ENCODE data around the gene ADD2. TPM values are rescaled to one million over a fixed set of nuclear protein-coding genes. Genes with fewer than 3 reads are reported as not detected.
"Not testable (repeated sequence)": the region's sequence is repeated elsewhere in the genome, so short reads cannot be mapped to it uniquely, and the experiment has no call there.

ADD2 gene
- total RNA-seq, 1 experiment from 2014 or later, result 0.71 TPM

- DNase-seq (ENCODE audit: low spot score), result no peak
Observed at GRCh38 chr2:70753031-70753430, 15.0 kb downstream of the ADD2 start.

GRCh38 chr2:70752396-70752795 lies 15.6 kb downstream of the ADD2 start:
- no peak for DNase-seq (ENCODE audit: low spot score)

GRCh38 chr2:70751881-70752280 lies 16.1 kb downstream of the ADD2 start:
- no peak for DNase-seq (ENCODE audit: low spot score)

- no peak for DNase-seq (ENCODE audit: low spot score)
Observed at GRCh38 chr2:70750320-70750719, 17.7 kb downstream of the ADD2 start.

GRCh38 chr2:70748002-70748784 lies 19.8 kb downstream of the ADD2 start:
- DNase-seq (ENCODE audit: low spot score), result peak; percentile 2

- no peak for DNase-seq (ENCODE audit: low spot score)
Observed at GRCh38 chr2:70747284-70747683, 20.7 kb downstream of the ADD2 start.

GRCh38 chr2:70746094-70746974 lies 21.7 kb downstream of the ADD2 start:
- DNase-seq (ENCODE audit: low spot score), result no peak

- no peak for DNase-seq (ENCODE audit: low spot score)
Observed at GRCh38 chr2:70745276-70745825, 22.6 kb downstream of the ADD2 start.

- no peak for DNase-seq (ENCODE audit: low spot score)
Observed at GRCh38 chr2:70744397-70744796, 23.6 kb downstream of the ADD2 start.

GRCh38 chr2:70743677-70744076 lies 24.3 kb downstream of the ADD2 start:
- no peak for DNase-seq (ENCODE audit: low spot score)

- no peak for DNase-seq (ENCODE audit: low spot score)
Observed at GRCh38 chr2:70743068-70743467, 24.9 kb downstream of the ADD2 start.

- DNase-seq (ENCODE audit: low spot score), result not testable (repeated sequence)
Observed at GRCh38 chr2:70739492-70739891, 28.5 kb downstream of the ADD2 start.

GRCh38 chr2:70738159-70738558 lies 29.8 kb downstream of the ADD2 start:
- no peak for DNase-seq (ENCODE audit: low spot score)

- DNase-seq (ENCODE audit: low spot score), result no peak
Observed at GRCh38 chr2:70735071-70735470, 32.9 kb downstream of the ADD2 start.

GRCh38 chr2:70733646-70734180 lies 34.3 kb downstream of the ADD2 start:
- no peak for DNase-seq (ENCODE audit: low spot score)

GRCh38 chr2:70732766-70733645 lies 35.0 kb downstream of the ADD2 start:
- DNase-seq (ENCODE audit: low spot score), result no peak

- DNase-seq (ENCODE audit: low spot score), result no peak
Observed at GRCh38 chr2:70730730-70731129, 37.3 kb downstream of the ADD2 start.

- DNase-seq (ENCODE audit: low spot score), result no peak
Observed at GRCh38 chr2:70729647-70730046, 38.4 kb downstream of the ADD2 start.

- DNase-seq (ENCODE audit: low spot score), result no peak
Observed at GRCh38 chr2:70728128-70728527, 39.9 kb downstream of the ADD2 start.

- no peak for DNase-seq (ENCODE audit: low spot score)
Observed at GRCh38 chr2:70726947-70727725, 40.9 kb downstream of the ADD2 start.

Data from HT-29 (cell line).